ENCODE data around the gene BBS12. TPM values are rescaled to one million over a fixed set of nuclear protein-coding genes. Genes with fewer than 3 reads are reported as not detected.

The BBS12 gene
- total and polyA plus RNA-seq, 2 experiments from 2014 or later = 2.3 to 2.6 TPM

GRCh38 chr4:122788935-122789334, 56.4 kb downstream of the BBS12 start:
- TF ChIP-seq JUNB (IDR thresholded peaks at IDR 0.05; ENCODE audit: unreplicated experiment) = no peak
- TF ChIP-seq STAT1 (IDR thresholded peaks at IDR 0.05; ENCODE audit: unreplicated experiment) = no peak
- peak; percentile 43 for TF ChIP-seq CREB1 (CRISPR knock-in tag; IDR thresholded peaks at IDR 0.05; ENCODE audit: low read depth)
- peak; percentile 73 for TF ChIP-seq NANOG (IDR thresholded peaks at IDR 0.05; ENCODE audit: borderline replicate concordance)
- no peak for TF ChIP-seq ZNF331 (CRISPR knock-in tag; IDR thresholded peaks at IDR 0.05; ENCODE audit: low read depth)
- TF ChIP-seq ZNF114 (CRISPR knock-in tag; IDR thresholded peaks at IDR 0.05) = no peak
- TF ChIP-seq EZH2 (IDR thresholded peaks at IDR 0.05; ENCODE audit: low read depth, unreplicated experiment) = no peak
- TF ChIP-seq CTCF (conservative IDR thresholded peaks at IDR 0.05; ENCODE audit: low read depth in 2 of 2) = no peak
- TF ChIP-seq POLR2AphosphoS5 (IDR thresholded peaks at IDR 0.05; ENCODE audit: low read depth) = no peak
- Histone ChIP-seq H3K9me2 (ENCODE audit: insufficient read depth) (no peaks in the 10 kb centered on the region), H3K27me3 (ENCODE audit: insufficient read depth) (no peaks in the 10 kb centered on the region), H3K79me2 (replicated peaks; ENCODE audit: insufficient read depth) (no peaks in the 10 kb centered on the region), H4K20me1 (replicated peaks; ENCODE audit: insufficient read depth) (no peaks in the 10 kb centered on the region), H3K4me2 (peak overlapping the region; percentile 50), H3F3A (replicated peaks; ENCODE audit: low read depth) (peaks cover 8% of the 10 kb centered on the region; the same call in 1 of the 2 replicates), H3K36me3 (ENCODE audit: insufficient read depth) (no peaks in the 10 kb centered on the region), H2AFZ (no peak overlapping the region), H3K4me1 (ENCODE audit: insufficient read depth) (peaks cover 36% of the 10 kb centered on the region), H3K4me3 (no peak overlapping the region), H3K27ac (ENCODE audit: low read depth) (peak overlapping the region; percentile 78)
- peaks cover 54% of the 10 kb centered on the region for H3K4me1 Mint-ChIP-seq
- H3K9me3 Mint-ChIP-seq = peaks cover 4% of the 10 kb centered on the region; the same call in 2 of the 3 replicates
- peaks cover 5% of the 10 kb centered on the region; the same call in 2 of the 3 replicates for H3K36me3 Mint-ChIP-seq (ENCODE audit: low read depth)
- DNase-seq (ENCODE audit: low spot score) (peak; percentile 56), ATAC-seq (peak; percentile 81)
- peaks cover 11% of the 10 kb centered on the region for H3K27me3 Mint-ChIP-seq (ENCODE audit: insufficient read depth, low read depth, poor library complexity)
- peak overlapping the region; percentile 33 for H3K27ac Mint-ChIP-seq
- no peak overlapping the region; the same call in 2 of the 3 replicates for H3K4me3 Mint-ChIP-seq

GRCh38 chr4:122793811-122794210, 61.3 kb downstream of the BBS12 start:
- TF ChIP-seq CREB1 (CRISPR knock-in tag; IDR thresholded peaks at IDR 0.05; ENCODE audit: low read depth) = no peak
- no peaks in the 10 kb centered on the region for H3K27me3 ChIP-seq (ENCODE audit: insufficient read depth)
- peaks cover 11% of the 10 kb centered on the region for H3F3A ChIP-seq (replicated peaks; ENCODE audit: low read depth)
- Mint-ChIP-seq H3K36me3 (ENCODE audit: low read depth) (peaks cover 6% of the 10 kb centered on the region; the same call in 1 of the 3 replicates), H3K9me3 (peaks cover 2% of the 10 kb centered on the region; the same call in 1 of the 3 replicates), H3K4me1 (peaks cover 49% of the 10 kb centered on the region), H3K27ac (no peak overlapping the region), H3K4me3 (no peak overlapping the region), H3K27me3 (ENCODE audit: insufficient read depth, low read depth, poor library complexity) (peaks cover 8% of the 10 kb centered on the region)
- H3K4me1 ChIP-seq (ENCODE audit: insufficient read depth) = peaks cover 44% of the 10 kb centered on the region
- DNase-seq (ENCODE audit: low spot score) (no peak), ATAC-seq (no peak)
- no peaks in the 10 kb centered on the region for H4K20me1 ChIP-seq (replicated peaks; ENCODE audit: insufficient read depth)
- no peaks in the 10 kb centered on the region for H3K9me2 ChIP-seq (ENCODE audit: insufficient read depth)
- no peak overlapping the region for H3K4me2 ChIP-seq
- no peaks in the 10 kb centered on the region for H3K79me2 ChIP-seq (replicated peaks; ENCODE audit: insufficient read depth)
- H2AFZ ChIP-seq = no peak overlapping the region
- no peak overlapping the region for H3K27ac ChIP-seq (ENCODE audit: low read depth)
- no peak overlapping the region for H3K4me3 ChIP-seq
- no peaks in the 10 kb centered on the region for H3K36me3 ChIP-seq (ENCODE audit: insufficient read depth)

Other genes with a start within 250 kb of the BBS12 start
- not detected in 2 replicates for gene IL21, start 111.6 kb upstream of the BBS12 start, total RNA-seq (2014; rRNA removed; shearing (Covaris generic))
- not detected in 2 replicates for gene IL21, start 111.6 kb upstream of the BBS12 start, polyA plus RNA-seq (2016; fragmentation: Nextera tagmentation; extraction: Ambion mirVana)
- gene FGF2, start 94.1 kb downstream of the BBS12 start, total RNA-seq (2014; rRNA removed; shearing (Covaris generic)) = 84.4 and 96.0 TPM in 2 replicates
- gene FGF2, start 94.1 kb downstream of the BBS12 start, polyA plus RNA-seq (2016; fragmentation: Nextera tagmentation; extraction: Ambion mirVana) = 28.3 and 28.8 TPM in 2 replicates
- 4.4 and 4.9 TPM in 2 replicates for gene NUDT6, start 189.9 kb downstream of the BBS12 start, total RNA-seq (2014; rRNA removed; shearing (Covaris generic))
- gene NUDT6, start 189.9 kb downstream of the BBS12 start, polyA plus RNA-seq (2016; fragmentation: Nextera tagmentation; extraction: Ambion mirVana) = 9.1 TPM in 2 replicates